ENCODE measurements around the gene UVSSA. TPM values are rescaled to one million over a fixed set of nuclear protein-coding genes. Genes with fewer than 3 reads are reported as not detected.

Gene UVSSA
- total RNA-seq, 1 donor from 2014 or later = 4.0 TPM

DNA sequence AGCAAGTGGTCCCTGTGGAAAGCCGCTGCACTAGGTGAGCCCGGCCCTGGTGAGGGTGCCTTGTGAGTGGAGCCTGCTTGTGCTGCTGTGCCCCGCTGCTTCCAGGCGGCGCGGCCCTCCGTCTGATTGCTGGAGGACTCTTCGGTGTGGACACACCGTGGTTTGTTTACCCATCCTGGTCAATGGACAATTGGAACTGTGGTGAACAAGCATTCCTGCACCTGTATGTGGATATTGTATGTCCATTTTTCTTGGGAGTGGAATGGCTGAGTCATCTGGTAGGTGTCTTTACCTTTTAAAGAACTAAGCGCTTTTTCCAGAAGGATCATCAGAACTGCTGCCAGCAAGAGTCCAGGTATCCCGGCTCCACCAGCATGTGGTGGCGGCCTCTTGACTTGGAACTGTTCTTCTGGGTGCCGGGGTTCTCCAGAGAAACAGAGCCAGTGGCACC, 41.7 kb upstream of the UVSSA start:
- TF ChIP-seq, protein P1, sequence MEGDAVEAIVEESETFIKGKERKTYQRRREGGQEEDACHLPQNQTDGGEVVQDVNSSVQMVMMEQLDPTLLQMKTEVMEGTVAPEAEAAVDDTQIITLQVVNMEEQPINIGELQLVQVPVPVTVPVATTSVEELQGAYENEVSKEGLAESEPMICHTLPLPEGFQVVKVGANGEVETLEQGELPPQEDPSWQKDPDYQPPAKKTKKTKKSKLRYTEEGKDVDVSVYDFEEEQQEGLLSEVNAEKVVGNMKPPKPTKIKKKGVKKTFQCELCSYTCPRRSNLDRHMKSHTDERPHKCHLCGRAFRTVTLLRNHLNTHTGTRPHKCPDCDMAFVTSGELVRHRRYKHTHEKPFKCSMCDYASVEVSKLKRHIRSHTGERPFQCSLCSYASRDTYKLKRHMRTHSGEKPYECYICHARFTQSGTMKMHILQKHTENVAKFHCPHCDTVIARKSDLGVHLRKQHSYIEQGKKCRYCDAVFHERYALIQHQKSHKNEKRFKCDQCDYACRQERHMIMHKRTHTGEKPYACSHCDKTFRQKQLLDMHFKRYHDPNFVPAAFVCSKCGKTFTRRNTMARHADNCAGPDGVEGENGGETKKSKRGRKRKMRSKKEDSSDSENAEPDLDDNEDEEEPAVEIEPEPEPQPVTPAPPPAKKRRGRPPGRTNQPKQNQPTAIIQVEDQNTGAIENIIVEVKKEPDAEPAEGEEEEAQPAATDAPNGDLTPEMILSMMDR (conservative IDR thresholded peaks at IDR 0.05; ENCODE audit: low read depth, low read length) = no peak
- no peak overlapping the region for H3K4me3 ChIP-seq (ENCODE audit: low read depth, low read length)
- no peak for DNase-seq (ENCODE audit: low read depth)

GRCh38 chr4:1305781-1306455, 41.1 kb upstream of the UVSSA start:
- H3K4me3 ChIP-seq (ENCODE audit: low read depth, low read length) = no peak overlapping the region
- no peak for DNase-seq (ENCODE audit: low read depth)
- TF ChIP-seq, protein P1 (conservative IDR thresholded peaks at IDR 0.05; ENCODE audit: low read depth, low read length) = no peak

DNA sequence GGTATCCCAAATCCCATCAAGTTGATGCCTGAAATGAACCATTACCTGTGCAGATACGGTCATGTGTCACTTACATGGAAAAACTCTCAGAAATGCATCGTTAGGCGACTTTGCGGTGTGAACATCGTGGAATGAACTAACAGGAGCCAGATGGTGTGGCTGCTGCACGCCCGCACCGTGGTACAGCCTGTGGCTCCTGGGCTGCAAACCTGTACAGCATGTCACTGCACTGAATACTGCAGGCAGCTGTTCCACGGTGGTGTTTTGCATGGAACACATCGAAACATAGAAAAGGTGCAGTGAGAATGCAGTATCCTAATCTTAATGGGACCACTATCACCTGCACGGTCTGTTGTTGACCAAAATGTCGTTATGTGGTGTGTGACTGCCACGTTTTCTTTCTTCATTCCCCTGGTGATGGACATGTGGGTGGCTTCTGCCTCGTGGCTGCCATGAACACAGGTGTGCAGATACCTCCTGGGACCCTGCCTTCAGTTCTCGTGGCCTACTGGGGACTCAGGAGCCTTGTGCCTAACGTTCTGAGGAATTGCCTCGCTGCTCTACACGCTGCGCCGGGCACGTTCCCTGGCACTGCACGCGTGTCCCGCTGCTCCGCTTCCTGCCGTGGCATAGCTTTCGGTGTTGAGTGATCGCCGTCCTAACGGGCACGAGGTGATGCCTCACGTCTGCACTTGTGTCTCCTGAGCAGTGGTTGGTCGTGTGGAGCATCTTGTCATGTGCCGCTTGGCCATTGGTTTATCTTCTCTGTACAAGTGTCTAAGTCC, 38.9 kb upstream of the UVSSA start:
- no peak for DNase-seq (ENCODE audit: low read depth)
- TF ChIP-seq, protein P1 (conservative IDR thresholded peaks at IDR 0.05; ENCODE audit: low read depth, low read length) = no peak
- no peak overlapping the region for H3K4me3 ChIP-seq (ENCODE audit: low read depth, low read length)

- TF ChIP-seq, protein P1 (conservative IDR thresholded peaks at IDR 0.05; ENCODE audit: low read depth, low read length) = no peak
- no peak for DNase-seq (ENCODE audit: low read depth)
- H3K4me3 ChIP-seq (ENCODE audit: low read depth, low read length) = peak overlapping the region; percentile 58
These were observed 37.6 kb upstream of the UVSSA start for GRCh38 chr4:1309261-1310010.

DNA sequence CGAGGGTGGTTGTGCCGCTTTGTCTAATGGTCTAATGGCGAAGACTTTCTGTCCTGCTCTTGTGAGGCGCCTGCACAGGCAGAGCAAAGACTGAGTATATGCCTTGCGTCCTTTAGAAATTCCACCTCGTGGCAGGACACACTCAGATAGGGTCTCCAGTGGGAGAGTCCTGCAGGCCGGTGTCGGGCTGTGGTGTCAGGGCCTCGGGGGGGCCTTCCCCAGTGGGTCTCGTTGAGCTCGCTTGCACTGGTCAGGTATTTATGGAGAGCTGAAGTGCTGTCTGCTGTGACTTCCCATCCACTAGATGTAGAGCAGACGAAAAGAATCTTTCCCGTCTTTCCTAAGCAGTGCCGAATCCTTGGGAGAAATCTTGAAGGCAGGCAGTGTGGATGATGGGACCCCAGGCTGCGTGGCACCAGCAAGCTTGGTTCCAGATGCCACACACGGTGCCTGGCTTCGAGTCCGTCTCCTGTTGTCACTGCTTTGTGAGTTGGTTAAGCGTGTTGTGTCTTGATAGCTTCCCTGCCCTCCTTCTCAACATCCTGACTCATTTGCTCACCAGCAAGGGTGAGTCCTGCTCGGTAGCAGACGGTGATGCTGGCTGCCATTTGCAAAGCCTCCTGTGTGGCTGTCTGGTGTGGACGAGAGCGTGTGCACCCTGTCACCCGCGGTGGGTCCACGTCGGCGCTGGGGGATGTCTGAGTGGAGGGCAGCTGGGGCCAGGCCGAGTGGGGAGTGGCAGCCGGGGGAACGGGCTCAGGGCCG, 36.8 kb upstream of the UVSSA start:
- H3K4me3 ChIP-seq (ENCODE audit: low read depth, low read length) = peak overlapping the region; percentile 58
- TF ChIP-seq, protein P1 (conservative IDR thresholded peaks at IDR 0.05; ENCODE audit: low read depth, low read length) = no peak
- no peak for DNase-seq (ENCODE audit: low read depth)

All from epithelial cell of proximal tubule (primary cell).